Smooth muscle cell (in vitro differentiated cells): ENCODE data around the gene DCAF10. TPM values are rescaled to one million over a fixed set of nuclear protein-coding genes. Genes with fewer than 3 reads are reported as not detected.

Experiments used
- DNase-seq: peaks from one replicate; lab custom pipeline; 2025; ENCODE audit not compliant: unreplicated experiment; lab: John Stamatoyannopoulos, UW
- H2AFZ ChIP-seq: fragments of 200-600 bp; sonication (generic); 2 replicates; pipeline ENCODE4 v1.6.0; 2016; ENCODE audit warnings: antibody characterized with exemption, low read depth, mild to moderate bottlenecking
- H3F3A ChIP-seq: fragments of 200-600 bp; sonication (generic); 2 replicates; pipeline ENCODE4 v1.6.0; 2017; ENCODE audit warnings: antibody characterized with exemption, low read depth
- H3K27ac ChIP-seq: fragments of 200-600 bp; sonication (generic); 2 replicates; pipeline ENCODE4 v1.5.1; 2016; ENCODE audit warnings: low read depth, mild to moderate bottlenecking
- H3K27me3 ChIP-seq: fragments of 200-600 bp; sonication (generic); 2 replicates; pipeline ENCODE4 v1.6.1; 2016; ENCODE audit warnings: low read depth, mild to moderate bottlenecking
- H3K36me3 ChIP-seq: fragments of 200-600 bp; sonication (generic); 2 replicates; pipeline ENCODE4 v1.5.1; 2016; ENCODE audit warnings: low read depth
- H3K4me1 ChIP-seq: fragments of 200-600 bp; sonication (generic); 2 replicates; pipeline ENCODE4 v1.5.1; 2016; ENCODE audit warnings: low read depth
- H3K4me2 ChIP-seq: fragments of 200-600 bp; sonication (generic); 2 replicates; pipeline ENCODE4 v1.6.0; 2016; ENCODE audit warnings: mild to moderate bottlenecking
- H3K4me3 ChIP-seq: fragments of 200-600 bp; sonication (generic); 2 replicates; pipeline ENCODE4 v1.5.1; 2016; ENCODE audit warnings: mild to moderate bottlenecking
- H3K79me2 ChIP-seq: fragments of 200-600 bp; sonication (generic); 2 replicates; pipeline ENCODE4 v1.6.0; 2016; ENCODE audit warnings: low read depth, mild to moderate bottlenecking
- H3K9ac ChIP-seq: fragments of 200-600 bp; sonication (generic); 2 replicates; pipeline ENCODE4 v1.6.0; 2016; ENCODE audit warnings: low read depth
- H3K9me3 ChIP-seq: fragments of 200-600 bp; sonication (generic); replicated peaks from 2 replicates; pipeline ENCODE4 v1.5.1; 2016; ENCODE audit warnings: low read depth
- H4K20me1 ChIP-seq: fragments of 200-600 bp; sonication (generic); 2 replicates; pipeline ENCODE4 v1.6.0; 2016; ENCODE audit warnings: low read depth
- WGBS: methylation state at CpG from one replicate; pipeline ENCODE4 v1.1.7; 2016; ENCODE audit warnings: low lambda C conversion rate; 5-methylcytosine and 5-hydroxymethylcytosine counted together
- polyA plus RNA-seq: library from polyadenylated mRNA; unstranded; fragments of >200 nt; fragmentation: Nextera tagmentation; extraction: Ambion mirVana; gene quantifications from 2 replicates; pipeline ENCODE4 v1.2.1, GENCODE V29; 2016
- total RNA-seq: library from RNA; depleted of rRNA; stranded (reverse); fragments of >200 nt; gene quantifications from 2 replicates; pipeline ENCODE4 v1.2.3, GENCODE V29; 2014
- TF ChIP-seq, protein P1 (sequence below): fragments of 200-600 bp; sonication (generic); IDR thresholded peaks from 2 replicates; pipeline ENCODE4 v1.5.1; 2017; ENCODE audit warnings: borderline replicate concordance, mild to moderate bottlenecking, antibody characterized with exemption; ENCODE audit not compliant: insufficient read depth, poor library complexity, severe bottlenecking

The DCAF10 gene
- total and polyA plus RNA-seq, 2 experiments from 2014 or later = 35.6 to 77.0 TPM

GRCh38 chr9:37905776-37906175 is 105.2 kb downstream of the DCAF10 start:
- H3K27me3 ChIP-seq = no peaks in the 10 kb centered on the region
- no peak overlapping the region for H3K27ac ChIP-seq
- H3K4me2 ChIP-seq = no peak overlapping the region
- H4K20me1 ChIP-seq = peaks cover 16% of the 10 kb centered on the region
- H2AFZ ChIP-seq = no peak overlapping the region
- no peaks in the 10 kb centered on the region for H3K9me3 ChIP-seq
- no peaks in the 10 kb centered on the region for H3K36me3 ChIP-seq
- 98% methylated on average over 4 of the region's 4 CpGs for WGBS
- peaks cover 8% of the 10 kb centered on the region for H3K4me1 ChIP-seq
- TF ChIP-seq, protein P1, sequence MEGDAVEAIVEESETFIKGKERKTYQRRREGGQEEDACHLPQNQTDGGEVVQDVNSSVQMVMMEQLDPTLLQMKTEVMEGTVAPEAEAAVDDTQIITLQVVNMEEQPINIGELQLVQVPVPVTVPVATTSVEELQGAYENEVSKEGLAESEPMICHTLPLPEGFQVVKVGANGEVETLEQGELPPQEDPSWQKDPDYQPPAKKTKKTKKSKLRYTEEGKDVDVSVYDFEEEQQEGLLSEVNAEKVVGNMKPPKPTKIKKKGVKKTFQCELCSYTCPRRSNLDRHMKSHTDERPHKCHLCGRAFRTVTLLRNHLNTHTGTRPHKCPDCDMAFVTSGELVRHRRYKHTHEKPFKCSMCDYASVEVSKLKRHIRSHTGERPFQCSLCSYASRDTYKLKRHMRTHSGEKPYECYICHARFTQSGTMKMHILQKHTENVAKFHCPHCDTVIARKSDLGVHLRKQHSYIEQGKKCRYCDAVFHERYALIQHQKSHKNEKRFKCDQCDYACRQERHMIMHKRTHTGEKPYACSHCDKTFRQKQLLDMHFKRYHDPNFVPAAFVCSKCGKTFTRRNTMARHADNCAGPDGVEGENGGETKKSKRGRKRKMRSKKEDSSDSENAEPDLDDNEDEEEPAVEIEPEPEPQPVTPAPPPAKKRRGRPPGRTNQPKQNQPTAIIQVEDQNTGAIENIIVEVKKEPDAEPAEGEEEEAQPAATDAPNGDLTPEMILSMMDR = no peak
- DNase-seq = no peak
- no peak overlapping the region for H3K9ac ChIP-seq
- H3K4me3 ChIP-seq = no peak overlapping the region
- H3K79me2 ChIP-seq = peaks cover 23% of the 10 kb centered on the region
- H3F3A ChIP-seq = no peaks in the 10 kb centered on the region

GRCh38 chr9:37906312-37907239 is 106.0 kb downstream of the DCAF10 start:
- H3K27ac ChIP-seq = no peak overlapping the region
- no peaks in the 10 kb centered on the region for H3K27me3 ChIP-seq
- H3K79me2 ChIP-seq = peaks cover 17% of the 10 kb centered on the region
- H3K4me3 ChIP-seq = no peak overlapping the region
- peaks cover 11% of the 10 kb centered on the region for H4K20me1 ChIP-seq
- TF ChIP-seq, protein P1 = no peak
- no peak overlapping the region for H2AFZ ChIP-seq
- no peak for DNase-seq
- WGBS = 90% methylated on average over 11 of the region's 11 CpGs
- no peaks in the 10 kb centered on the region for H3F3A ChIP-seq
- no peak overlapping the region for H3K4me2 ChIP-seq
- H3K36me3 ChIP-seq = no peaks in the 10 kb centered on the region
- no peak overlapping the region for H3K9ac ChIP-seq
- peaks cover 8% of the 10 kb centered on the region for H3K4me1 ChIP-seq
- H3K9me3 ChIP-seq = no peaks in the 10 kb centered on the region

DNA sequence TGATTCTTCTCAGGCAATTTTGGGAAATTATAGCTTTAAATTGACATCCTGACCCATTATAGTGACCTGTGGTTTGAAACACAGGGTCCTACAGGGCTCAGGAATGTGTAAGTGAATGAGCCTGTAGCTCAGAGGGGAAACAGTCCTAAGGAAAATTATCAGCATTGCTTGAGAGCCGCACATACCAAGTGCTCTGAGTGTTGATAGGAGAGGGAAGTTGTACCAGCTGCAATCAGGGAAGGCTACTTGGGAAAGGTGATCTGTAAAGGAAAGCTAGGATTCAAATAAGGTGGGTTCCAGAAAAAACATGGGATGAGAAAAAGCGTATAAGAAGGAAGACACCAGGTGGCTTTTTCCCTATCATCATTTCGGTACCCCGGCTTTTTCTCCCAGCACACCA is 107.7 kb downstream of the DCAF10 start:
- no peak overlapping the region for H3K27ac ChIP-seq
- no peak overlapping the region for H3K4me3 ChIP-seq
- H3F3A ChIP-seq = no peaks in the 10 kb centered on the region
- 73% methylated on average over 4 of the region's 4 CpGs for WGBS
- H3K9ac ChIP-seq = no peak overlapping the region
- TF ChIP-seq, protein P1 = no peak
- H3K4me2 ChIP-seq = no peak overlapping the region
- no peaks in the 10 kb centered on the region for H3K36me3 ChIP-seq
- no peaks in the 10 kb centered on the region for H3K79me2 ChIP-seq
- no peaks in the 10 kb centered on the region for H3K27me3 ChIP-seq
- DNase-seq = no peak
- H2AFZ ChIP-seq = no peak overlapping the region
- no peaks in the 10 kb centered on the region for H3K4me1 ChIP-seq
- H4K20me1 ChIP-seq = no peaks in the 10 kb centered on the region
- no peaks in the 10 kb centered on the region for H3K9me3 ChIP-seq
